Activated CD4-positive, alpha-beta T cell treated with anti-CD3 and anti-CD28 coated beads, Interleukin-10, Interleukin-2, amounts not matched to agents 100 ng/mL and 50 ng/mL, durations not matched to agents 16 hours and 8 hours (primary cell): ENCODE data around the gene TRAPPC6A.

Experiments used
- DNase-seq: peaks from one replicate; pipeline ENCODE4 v3.0.0-alpha.2; 2020

TRAPPC6A gene

DNA sequence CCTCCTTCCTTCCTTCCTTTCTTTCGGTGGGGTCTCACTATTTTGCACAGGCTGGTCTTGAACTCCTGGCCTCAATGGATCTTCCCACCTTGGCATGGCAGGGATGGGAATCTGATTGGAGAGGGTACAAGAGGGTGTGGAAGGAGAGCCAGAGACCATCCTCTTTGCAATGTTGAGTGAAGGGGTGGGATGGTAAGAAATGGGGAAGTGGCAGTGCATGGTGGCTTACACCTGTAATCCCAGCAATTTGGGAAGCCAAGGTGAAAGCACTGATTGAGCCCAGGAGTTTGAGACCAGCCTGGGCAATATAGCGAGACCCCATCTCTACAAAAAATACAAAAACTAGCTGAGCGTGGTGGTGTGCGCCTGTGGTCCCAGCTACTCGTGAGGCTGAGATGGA is 6.1 kb upstream of the TRAPPC6A start:
- no peak for DNase-seq

- no peak for DNase-seq
Observed at GRCh38 chr19:45182758-45183157, 4.7 kb upstream of the TRAPPC6A start.

GRCh38 chr19:45180936-45181335 is 2.9 kb upstream of the TRAPPC6A start:
- no peak for DNase-seq

GRCh38 chr19:45179892-45180370 is 1.9 kb upstream of the TRAPPC6A start:
- DNase-seq: no peak

DNA sequence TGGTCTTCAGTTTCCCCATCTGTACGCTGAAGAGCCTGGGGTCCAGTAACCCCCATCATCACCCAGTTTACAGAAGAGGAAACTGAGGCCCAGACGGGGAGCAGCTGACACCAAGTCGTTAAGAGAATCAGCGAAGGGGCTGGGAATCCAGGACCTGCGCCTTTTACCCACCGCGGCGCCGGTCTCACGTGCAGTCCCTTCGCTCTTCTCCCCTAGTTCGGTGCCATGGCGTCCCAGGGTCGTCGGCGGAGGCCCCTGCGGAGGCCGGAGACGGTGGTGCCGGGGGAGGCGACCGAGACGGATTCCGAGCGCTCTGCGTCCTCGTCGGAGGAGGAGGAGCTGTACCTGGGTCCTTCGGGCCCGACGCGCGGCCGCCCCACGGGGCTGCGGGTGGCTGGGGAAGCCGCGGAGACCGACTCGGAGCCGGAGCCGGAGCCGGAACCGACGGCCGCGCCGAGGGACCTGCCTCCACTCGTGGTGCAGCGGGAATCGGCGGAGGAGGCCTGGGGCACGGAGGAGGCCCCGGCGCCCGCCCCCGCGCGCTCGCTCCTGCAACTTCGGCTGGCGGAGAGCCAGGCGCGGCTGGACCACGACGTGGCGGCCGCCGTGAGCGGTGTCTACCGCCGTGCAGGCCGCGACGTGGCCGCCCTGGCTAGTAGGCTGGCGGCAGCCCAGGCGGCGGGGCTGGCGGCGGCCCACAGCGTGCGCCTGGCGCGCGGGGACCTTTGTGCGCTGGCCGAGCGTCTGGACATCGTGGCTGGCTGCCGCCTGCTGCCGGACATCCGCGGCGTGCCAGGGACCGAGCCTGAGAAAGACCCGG is 1.2 kb upstream of the TRAPPC6A start:
- peak; percentile 45 for DNase-seq

DNA sequence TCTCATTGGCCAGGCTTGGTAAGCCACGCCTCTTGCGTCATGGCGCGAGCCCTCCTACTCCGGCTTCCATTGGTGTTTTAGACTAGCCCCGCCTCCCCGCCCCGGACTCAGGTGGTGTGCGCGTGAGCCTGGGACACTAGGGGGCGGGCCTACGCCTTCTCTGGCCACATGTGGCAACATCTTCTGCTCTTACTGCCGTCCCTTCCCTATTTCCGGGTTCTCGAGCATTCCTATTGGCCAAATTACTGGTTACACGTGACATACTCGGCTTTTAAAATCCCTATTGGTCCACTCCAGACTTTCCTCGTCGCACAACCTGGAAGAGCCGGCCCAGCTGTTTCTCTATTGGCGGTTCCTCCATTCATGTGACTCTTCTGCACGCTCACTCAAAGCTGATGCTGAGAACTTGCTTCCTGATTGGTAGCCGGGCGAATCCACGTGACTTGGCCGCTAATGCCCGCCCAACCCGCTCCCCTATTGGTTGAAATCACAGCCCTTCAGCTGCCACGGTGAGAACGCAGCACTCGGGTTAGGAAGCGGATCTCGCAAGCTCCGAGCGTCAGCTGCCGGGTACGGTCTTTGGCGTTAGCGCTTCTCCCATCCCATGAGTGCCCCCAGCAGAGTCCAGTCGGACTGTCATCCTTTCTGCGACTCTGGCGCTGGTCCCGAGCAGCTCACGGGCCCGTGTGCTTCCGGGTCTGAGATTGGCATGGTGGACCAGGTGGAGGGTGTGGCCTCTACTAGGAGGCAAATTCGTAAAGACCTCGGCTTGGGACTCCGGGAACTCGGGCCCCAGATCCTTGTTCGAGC is 430 bp upstream of the TRAPPC6A start, which contains the start of gene BLOC1S3:
BLOC1S3 (plus strand) TSS at position 523 of the 810 bp plus-strand sequence. CDS start 513 bp downstream, outside the sequence.
- peak; percentile 100 for DNase-seq

DNA sequence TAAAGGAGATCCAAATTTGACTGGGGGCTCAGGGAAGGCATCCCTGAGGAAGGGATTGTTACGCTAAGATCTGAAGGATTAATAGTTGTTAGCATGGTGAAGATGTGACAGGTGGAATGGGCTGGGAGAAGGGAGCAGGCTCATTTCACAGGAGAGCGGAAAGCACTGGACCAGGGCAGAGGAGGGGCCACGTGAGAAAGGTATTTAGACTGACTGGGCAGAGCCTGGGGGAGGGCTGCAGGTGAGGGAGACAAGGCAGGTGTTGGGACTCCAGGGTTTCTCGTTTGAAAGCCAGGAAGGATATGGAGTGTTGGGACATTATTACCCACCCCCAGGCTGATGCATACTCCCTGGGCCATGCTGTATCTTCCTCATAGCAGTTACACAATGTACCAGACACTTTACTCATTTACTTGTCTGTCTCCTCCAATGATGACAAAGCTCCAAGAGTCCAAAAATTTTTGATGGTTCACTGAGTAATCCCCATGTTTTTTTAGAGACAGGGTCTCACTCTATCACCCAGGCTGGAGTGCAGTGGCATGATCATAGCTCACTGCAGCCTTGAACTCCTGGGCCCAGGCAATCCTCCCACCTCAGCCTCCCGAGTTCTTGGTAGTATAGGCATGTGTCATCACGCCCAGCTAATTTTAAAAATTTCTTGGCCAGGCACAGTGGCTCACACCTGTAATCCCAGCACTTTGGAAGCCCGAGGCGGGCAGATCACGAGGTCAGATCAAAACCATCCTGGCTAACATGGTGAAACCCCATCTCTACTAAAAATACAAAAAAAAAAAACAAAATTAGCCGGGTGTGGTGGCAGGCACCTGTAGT is 2.3 kb downstream of the TRAPPC6A start:
- DNase-seq: no peak

- no peak for DNase-seq
Observed at GRCh38 chr19:45173816-45174215, 4.2 kb downstream of the TRAPPC6A start.

DNA sequence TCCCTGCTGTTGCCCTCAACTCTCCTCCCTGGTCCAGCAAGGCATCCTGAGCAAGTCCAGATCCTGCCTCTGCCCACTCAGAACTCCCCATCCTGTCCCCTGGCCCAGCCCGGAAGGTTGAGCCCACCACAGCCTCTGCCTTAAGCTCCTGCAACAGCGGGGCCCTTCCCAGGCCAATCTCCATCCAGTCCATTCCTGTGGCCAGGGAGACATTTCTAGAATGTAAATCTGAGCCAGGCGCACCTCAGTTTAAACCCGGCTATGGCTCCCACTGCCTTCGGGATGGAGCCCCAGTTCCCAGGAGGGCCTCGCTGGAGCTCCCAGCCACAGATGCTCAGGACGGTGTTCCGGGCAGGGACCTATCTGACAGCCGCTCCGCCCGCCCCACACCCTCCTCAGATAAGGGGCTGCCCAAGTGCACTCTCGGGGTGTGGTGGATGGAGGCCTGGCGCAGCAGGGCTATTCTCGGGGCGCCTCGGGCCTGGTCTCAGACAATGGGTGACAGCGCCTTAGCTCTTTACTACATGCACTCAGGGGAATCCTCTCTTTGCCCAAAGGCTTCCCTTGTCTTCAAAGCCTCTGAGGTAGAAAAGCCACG is 5.3 kb downstream of the TRAPPC6A start:
- DNase-seq: no peak

- peak; percentile 26 for DNase-seq
Observed at GRCh38 chr19:45172173-45172572, 5.9 kb downstream of the TRAPPC6A start.

DNA sequence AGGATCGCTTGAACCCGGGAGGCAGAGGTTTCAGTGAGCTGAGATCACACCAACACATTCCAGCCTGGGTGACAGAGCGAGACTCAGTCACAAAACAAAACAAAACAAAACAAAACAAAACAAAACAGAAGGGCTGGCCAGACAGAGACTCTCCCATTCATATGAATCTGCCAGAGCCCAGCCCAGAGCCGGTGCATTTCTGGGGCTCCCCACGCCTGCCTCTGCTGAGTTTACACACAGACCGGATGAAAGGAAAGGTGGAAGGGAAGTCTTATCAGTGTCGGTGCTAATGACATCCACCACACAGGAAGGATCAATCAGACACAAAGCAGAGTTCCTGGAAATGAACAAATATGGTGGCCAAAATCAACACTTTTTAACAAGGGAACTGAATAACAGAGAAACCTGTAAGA is 6.8 kb downstream of the TRAPPC6A start:
- peak; percentile 67 for DNase-seq

- DNase-seq: no peak
Observed at GRCh38 chr19:45170146-45171106, 7.6 kb downstream of the TRAPPC6A start.

DNA sequence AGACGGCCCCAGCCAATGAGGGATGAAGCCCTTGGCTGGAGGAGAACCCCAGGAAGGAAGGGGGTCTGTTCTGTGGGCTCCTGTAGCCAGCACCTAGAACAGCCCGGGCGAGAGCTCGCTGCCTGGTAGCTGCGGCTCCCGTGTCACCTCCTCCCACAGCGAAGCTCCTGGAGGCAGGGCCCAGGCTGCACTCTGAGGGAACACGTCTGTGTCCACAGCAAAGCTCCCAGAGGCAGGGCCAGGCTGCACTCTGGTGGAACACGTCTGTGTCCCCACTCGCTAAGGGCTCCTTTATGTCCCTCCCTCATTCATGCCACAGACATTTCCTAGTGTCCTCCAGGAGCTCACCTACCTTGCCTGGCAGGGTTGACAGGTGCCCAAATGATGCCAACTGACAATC is 8.4 kb downstream of the TRAPPC6A start:
- no peak for DNase-seq

- DNase-seq: no peak
Observed at GRCh38 chr19:45168767-45169351, 9.2 kb downstream of the TRAPPC6A start.

DNA sequence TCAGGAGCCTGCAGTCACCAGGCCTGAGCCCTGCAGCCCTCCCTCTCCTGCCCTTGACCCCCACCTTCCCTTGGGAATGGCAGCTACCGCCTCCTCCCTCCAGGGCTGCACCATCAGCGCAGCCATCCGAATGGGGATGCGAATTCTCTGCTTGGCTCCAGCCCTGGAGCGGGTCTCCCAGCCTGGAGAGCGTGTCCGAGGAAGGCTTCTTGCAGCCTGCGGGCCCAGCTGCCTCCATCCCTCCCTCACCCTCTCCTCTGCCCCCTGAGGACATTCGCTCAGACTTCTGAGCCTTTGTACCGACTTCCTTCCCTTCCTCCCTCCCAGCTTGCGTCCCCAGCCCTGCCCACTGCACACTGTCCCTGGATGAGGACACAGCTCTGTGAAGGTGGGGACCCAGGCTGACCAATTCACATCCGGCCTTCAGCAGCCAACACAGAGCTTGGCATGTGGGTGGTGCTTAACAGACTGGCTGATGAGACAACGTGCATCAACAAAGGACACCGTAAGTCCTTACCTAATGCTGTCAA is 11.2 kb downstream of the TRAPPC6A start:
- DNase-seq: no peak

DNA sequence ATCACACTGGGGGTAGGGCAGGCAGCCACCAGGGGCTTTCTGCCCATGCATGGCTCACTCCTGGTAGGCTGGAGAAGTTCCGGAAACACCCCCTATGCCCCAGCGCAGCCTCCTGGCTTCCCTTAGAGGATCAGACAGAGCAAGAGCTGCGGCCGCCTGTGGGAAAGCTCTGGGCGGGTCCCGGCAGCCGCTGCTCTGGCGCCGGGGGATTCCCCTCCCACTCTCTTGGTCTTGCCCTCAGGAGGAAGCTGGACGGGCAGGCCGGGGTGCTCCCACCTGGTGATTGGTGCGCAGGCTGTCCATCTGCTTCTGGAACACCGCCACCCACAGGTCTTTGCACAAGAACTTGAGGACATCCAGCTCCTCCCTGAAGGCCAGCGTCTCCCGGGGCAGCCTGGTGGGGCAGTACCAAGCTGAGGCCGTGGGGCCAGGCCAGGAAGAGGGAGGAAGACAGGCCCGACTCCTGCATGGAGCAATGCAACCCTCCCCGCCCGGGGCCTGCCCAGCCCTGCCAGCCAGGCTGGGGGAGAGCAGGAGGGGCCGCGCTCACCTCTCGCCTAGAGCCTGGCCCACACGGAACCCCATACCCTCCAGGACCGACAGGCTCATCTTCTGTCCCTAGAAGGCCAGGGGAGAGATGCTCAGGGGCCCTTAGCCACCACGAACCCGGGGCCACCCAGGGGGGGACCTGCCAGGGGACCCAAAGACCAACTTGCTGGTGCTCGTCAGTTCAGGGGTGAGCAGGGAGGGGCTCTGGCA is 13.3 kb downstream of the TRAPPC6A start:
- DNase-seq: peak; percentile 76

- no peak for DNase-seq
Observed at GRCh38 chr19:45163751-45164460, 14.1 kb downstream of the TRAPPC6A start.

GRCh38 chr19:45163156-45163555 is 14.9 kb downstream of the TRAPPC6A start:
- no peak for DNase-seq

DNA sequence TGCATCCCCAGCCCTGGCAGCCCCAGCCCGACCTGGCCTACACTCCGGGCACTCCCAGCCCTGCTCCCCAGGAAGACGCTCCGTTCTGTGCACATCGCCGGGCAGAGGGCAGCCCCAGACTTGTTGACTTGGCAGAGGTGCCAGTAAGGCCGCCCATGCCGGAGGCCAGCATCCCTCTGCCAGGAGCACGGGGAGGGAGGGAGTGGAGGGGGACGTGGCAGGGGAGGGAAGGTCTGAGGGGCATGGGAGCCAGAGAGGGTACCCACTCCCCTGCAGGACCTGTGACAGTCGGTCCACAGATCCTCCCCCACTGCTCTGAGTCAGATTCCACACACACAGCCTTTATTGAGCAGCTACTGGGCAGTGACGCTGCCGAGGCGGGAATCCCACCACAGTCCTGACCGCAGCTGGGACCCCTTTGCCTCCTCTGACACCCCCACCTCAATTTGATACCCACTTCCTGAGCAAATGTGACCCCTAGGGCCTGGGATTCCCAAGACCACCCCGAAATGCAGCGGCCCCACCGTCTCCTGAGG is 15.4 kb downstream of the TRAPPC6A start:
- DNase-seq: no peak
